Thyroid gland (tissue), 4 donors: ENCODE results near the gene DOCK2. TPM values are rescaled to one million over a fixed set of nuclear protein-coding genes. Genes with fewer than 3 reads are reported as not detected.

ENCODE experiments used
- DNase-seq, 2 donors: peaks; one replicate each; pipeline ENCODE4 v3.0.0-alpha.2; 2019
- H3K27ac ChIP-seq, 3 donors: fragments of 200-600 bp; sonication (generic); 1 replicate in 2 of 3; 2 replicates in 1 of 3; pipeline ENCODE4 v1.5.1; 2016 to 2019; ENCODE audit warnings: mild to moderate bottlenecking in 1 of 3, moderate library complexity in 1 of 3
- H3K27me3 ChIP-seq: fragments of 200-600 bp; sonication (generic); one replicate; pipeline ENCODE4 v1.5.1; 2019
- H3K36me3 ChIP-seq, 2 donors: fragments of 200-600 bp; sonication (generic); one replicate each; pipeline ENCODE4 v1.5.1; 2016 to 2019
- H3K4me1 ChIP-seq, 2 donors: fragments of 200-600 bp; sonication (generic); one replicate each; pipeline ENCODE4 v1.5.1; 2017 to 2019
- H3K4me3 ChIP-seq, 3 donors: fragments of 200-600 bp; sonication (generic); replicated peaks in 1 of 3; 1 replicate in 2 of 3; 2 replicates in 1 of 3; pipeline ENCODE4 v1.5.1; 2016; ENCODE audit warnings: mild to moderate bottlenecking in 1 of 3
- H3K9me3 ChIP-seq: fragments of 200-600 bp; sonication (generic); one replicate; pipeline ENCODE4 v1.5.1; 2017
- POLR2A ChIP-seq, 2 donors: fragments of 450-650 bp; IDR thresholded peaks; one replicate each; pipeline ENCODE4 v1.6.1; 2017; ENCODE audit warnings: antibody characterized with exemption in 2 of 2, mild to moderate bottlenecking in 2 of 2, moderate library complexity in 1 of 2
- WGBS, 2 donors: methylation state at CpG; one replicate each; pipeline ENCODE4 v1.1.5; 2017; 5-methylcytosine and 5-hydroxymethylcytosine counted together
- intact Hi-C: fragments of 100-400 bp; cut with DNase I; formaldehyde crosslinking; loops from one replicate; pipeline ENCODE4 v1.15.1; 2023
- total RNA-seq, 4 donors: library from RNA; depleted of rRNA; stranded (reverse); fragments of >200 nt; gene quantifications; one replicate each; pipeline ENCODE4 v1.2.3, GENCODE V29; 2016
- TF ChIP-seq, protein P1 (sequence below), 6 experiments: fragments of 200-600 bp in 3 of 6; fragments of 450-650 bp in 3 of 6; sonication (generic) in 3 of 6; IDR thresholded peaks; one replicate each; pipeline ENCODE4 v1.5.1; 2016 to 2019; ENCODE audit warnings: antibody characterized with exemption in 6 of 6, mild to moderate bottlenecking in 2 of 6, inconsistent platforms in 1 of 6, moderate library complexity in 1 of 6

DOCK2 gene
- total RNA-seq, 4 donors from 2014 or later: 4.3 to 14.1 (median 8.6) TPM

DNA sequence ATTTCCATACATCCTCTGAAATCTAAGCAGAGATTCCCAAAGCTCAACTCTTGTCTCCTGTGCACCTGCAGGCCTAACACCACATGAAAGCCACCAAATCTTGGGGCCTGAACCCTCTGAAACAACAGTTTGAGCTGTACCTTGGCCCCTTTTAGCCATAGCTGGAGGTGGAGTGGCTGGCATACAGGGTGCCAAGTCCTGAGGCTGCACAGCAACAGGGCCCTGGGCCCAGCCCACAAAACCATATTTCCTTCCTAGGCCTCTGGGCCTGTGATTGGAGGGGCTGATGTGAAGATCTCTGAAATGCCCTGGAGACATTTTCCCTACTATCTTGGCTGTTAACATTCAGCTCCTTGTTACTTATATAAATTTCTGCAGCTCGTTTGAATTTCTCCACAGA lies 26.5 kb downstream of the DOCK2 start:
- TF ChIP-seq, protein P1, sequence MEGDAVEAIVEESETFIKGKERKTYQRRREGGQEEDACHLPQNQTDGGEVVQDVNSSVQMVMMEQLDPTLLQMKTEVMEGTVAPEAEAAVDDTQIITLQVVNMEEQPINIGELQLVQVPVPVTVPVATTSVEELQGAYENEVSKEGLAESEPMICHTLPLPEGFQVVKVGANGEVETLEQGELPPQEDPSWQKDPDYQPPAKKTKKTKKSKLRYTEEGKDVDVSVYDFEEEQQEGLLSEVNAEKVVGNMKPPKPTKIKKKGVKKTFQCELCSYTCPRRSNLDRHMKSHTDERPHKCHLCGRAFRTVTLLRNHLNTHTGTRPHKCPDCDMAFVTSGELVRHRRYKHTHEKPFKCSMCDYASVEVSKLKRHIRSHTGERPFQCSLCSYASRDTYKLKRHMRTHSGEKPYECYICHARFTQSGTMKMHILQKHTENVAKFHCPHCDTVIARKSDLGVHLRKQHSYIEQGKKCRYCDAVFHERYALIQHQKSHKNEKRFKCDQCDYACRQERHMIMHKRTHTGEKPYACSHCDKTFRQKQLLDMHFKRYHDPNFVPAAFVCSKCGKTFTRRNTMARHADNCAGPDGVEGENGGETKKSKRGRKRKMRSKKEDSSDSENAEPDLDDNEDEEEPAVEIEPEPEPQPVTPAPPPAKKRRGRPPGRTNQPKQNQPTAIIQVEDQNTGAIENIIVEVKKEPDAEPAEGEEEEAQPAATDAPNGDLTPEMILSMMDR (IDR thresholded peaks at IDR 0.05): no peak
- TF ChIP-seq POLR2A (IDR thresholded peaks at IDR 0.05): no peak
- Histone ChIP-seq H3K36me3 (no peaks in the 10 kb centered on the region), H3K27ac (no peak overlapping the region), H3K4me1 (no peaks in the 10 kb centered on the region), H3K4me3 (no peak overlapping the region), H3K9me3 (no peaks in the 10 kb centered on the region), H3K27me3 (no peaks in the 10 kb centered on the region)
- DNase-seq: no peak
- WGBS, 2 donors: 74 to 78% methylated on average over 1 of the region's 1 CpG
- intact Hi-C loops: no loop called here

DNA sequence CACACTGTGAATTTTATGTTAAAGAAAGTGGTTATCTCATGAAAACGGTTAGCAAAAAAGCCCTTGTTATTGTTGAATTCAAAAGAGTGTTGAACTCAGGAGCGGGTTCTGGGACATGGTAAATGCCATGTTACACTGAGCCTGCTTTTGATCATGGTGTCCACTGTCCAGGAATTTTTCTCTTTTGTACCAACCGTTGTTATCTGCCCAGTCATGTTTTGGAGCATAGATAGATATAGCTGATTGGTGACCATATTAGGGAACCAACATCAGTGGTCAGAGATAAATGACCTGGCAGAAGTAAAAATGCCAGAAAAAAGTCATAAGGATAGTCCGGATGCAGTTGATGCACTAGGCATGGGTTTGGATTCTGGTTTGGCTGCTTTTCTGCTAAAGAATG lies 29.3 kb downstream of the DOCK2 start:
- no peak overlapping the region for H3K4me3 ChIP-seq
- intact Hi-C loops: no loop called here

DNA sequence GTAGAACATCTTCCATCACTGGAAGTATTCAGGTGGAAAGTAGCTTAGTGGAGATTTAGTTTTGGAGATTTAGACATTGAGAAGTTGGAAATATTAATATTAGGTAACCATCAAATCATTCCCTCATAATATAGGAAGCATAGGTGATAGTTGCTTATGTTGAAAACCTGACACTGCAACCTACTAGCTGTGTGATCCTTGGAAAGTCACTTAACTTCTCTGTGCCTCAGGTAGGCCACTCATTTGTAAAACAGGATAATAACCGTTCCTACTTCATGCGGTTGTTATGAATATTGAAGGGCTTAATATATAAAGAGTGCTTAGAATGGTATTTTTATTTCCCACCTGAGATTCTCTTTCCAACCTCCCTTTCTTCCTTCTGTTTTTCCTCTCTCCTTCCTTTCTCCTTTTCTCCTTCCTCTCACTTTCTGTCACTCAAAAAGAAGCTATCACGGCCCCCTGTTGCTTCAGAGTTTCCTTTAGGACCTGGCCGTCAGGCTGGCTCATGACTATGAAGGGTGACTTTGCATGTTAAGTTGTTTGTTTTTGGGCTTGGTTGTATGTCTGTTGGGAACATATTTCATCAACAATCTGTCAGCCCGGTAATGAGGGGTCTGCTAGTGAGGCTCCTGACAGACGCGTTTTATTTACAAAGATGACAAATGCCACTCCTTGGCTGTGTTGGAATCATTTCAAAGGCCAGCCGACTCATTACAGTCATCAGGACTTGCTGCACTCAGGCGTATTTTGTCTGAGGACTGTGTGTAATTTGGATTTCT lies 31.0 kb downstream of the DOCK2 start:
- TF ChIP-seq POLR2A (IDR thresholded peaks at IDR 0.05): no peak
- TF ChIP-seq, protein P1 (IDR thresholded peaks at IDR 0.05): no peak
- H3K27me3 ChIP-seq: no peaks in the 10 kb centered on the region
- no peaks in the 10 kb centered on the region for H3K4me1 ChIP-seq
- intact Hi-C loops: no loop called here
- H3K9me3 ChIP-seq: no peaks in the 10 kb centered on the region
- WGBS, 2 donors: 49 to 50% methylated on average over 9 of the region's 9 CpGs
- H3K27ac ChIP-seq: no peak overlapping the region
- H3K4me3 ChIP-seq: no peak overlapping the region
- no peaks in the 10 kb centered on the region for H3K36me3 ChIP-seq
- DNase-seq: no peak

More for the DNA sequence above, 29.3 kb downstream of the DOCK2 start:
- H3K27me3 ChIP-seq: no peaks in the 10 kb centered on the region
- TF ChIP-seq POLR2A (IDR thresholded peaks at IDR 0.05): no peak
- TF ChIP-seq, protein P1 (IDR thresholded peaks at IDR 0.05): no peak
- no peaks in the 10 kb centered on the region for H3K9me3 ChIP-seq
- H3K36me3 ChIP-seq: no peaks in the 10 kb centered on the region
- no peak overlapping the region for H3K27ac ChIP-seq
- DNase-seq: no peak
- WGBS, 2 donors: 87 to 88% methylated on average over 4 of the region's 4 CpGs
- H3K4me1 ChIP-seq: no peaks in the 10 kb centered on the region

DNA sequence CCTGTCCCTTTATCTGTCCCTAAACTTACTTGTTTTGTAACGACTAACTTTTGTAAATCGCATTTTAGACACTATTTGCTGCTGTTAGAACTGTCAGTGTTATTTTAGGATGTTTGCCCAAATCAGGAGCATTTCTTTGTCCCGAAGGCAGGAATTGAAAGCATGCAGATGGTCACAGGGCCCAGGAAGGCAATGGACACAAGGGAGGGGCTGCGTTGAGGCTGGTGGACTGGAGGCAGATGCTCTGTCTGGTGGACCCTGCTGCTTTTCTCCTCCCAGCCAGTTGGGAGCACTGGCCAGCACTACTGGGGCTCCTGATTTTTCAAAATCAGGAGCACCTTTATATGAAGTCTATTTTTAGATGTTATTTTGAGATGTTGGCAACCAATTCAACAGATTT lies 31.7 kb downstream of the DOCK2 start:
- no peak for DNase-seq
- Histone ChIP-seq H3K27ac (no peak overlapping the region), H3K4me3 (no peak overlapping the region), H3K4me1 (no peaks in the 10 kb centered on the region), H3K9me3 (no peaks in the 10 kb centered on the region), H3K36me3 (no peaks in the 10 kb centered on the region), H3K27me3 (no peaks in the 10 kb centered on the region)
- TF ChIP-seq, protein P1 (IDR thresholded peaks at IDR 0.05): no peak
- no peak for TF ChIP-seq POLR2A (IDR thresholded peaks at IDR 0.05)
- 38 to 41% methylated on average over 4 of the region's 4 CpGs for WGBS, 2 donors
- intact Hi-C loops: no loop called here

DNA sequence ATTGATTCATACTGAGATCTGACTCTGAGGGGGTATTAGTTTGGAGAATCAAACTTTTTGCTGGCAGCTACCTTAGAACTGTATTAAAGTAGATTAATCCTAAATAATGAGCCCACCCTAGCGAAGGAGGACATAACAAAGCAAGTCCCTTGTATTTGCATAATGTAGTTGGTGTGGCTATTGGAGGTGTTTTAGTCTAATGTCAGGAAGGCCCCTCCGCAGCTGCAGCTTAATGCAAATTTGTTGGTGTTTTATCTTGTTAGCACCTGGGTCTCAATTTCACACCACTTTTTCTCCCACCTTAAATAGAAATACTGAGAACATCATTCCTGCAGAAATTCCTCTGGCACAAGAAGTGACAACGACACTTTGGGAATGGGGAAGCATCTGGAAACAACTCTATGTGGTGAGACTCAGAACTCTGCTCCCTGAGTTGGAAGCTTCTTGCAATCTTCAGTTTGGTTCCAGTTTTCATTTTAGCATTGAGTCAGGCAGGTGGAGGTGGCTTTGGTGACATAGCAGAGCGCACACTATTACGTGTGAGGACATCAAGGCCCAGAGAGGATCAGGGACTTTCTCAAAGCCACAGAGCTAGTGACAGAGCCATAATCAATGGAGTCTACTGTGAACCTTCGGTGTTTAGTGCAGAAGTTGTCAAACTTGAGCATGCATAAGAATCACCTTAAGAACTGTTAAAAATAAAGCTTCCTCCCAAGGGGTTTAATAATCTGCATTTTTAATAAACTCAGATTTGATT lies 33.9 kb downstream of the DOCK2 start:
- no peak for TF ChIP-seq POLR2A (IDR thresholded peaks at IDR 0.05)
- TF ChIP-seq, protein P1 (IDR thresholded peaks at IDR 0.05): no peak
- no peak for DNase-seq
- intact Hi-C loops: no loop called here
- 76 to 88% methylated on average over 6 of the region's 6 CpGs for WGBS, 2 donors
- Histone ChIP-seq H3K27ac (no peak overlapping the region), H3K4me1 (no peaks in the 10 kb centered on the region), H3K36me3 (no peaks in the 10 kb centered on the region), H3K9me3 (no peaks in the 10 kb centered on the region), H3K4me3 (no peak overlapping the region), H3K27me3 (no peaks in the 10 kb centered on the region)
